ENCODE results near the gene ZSWIM5. TPM values are rescaled to one million over a fixed set of nuclear protein-coding genes. Genes with fewer than 3 reads are reported as not detected.

Gene ZSWIM5
- total RNA-seq, 2 experiments from 2014 or later = 0.80 to 1.1 TPM

GRCh38 chr1:45043094-45043493, 163.3 kb downstream of the ZSWIM5 start:
- POLR2A ChIA-PET = no interaction called here
- CTCF ChIA-PET = no interaction called here

- POLR2A ChIA-PET = no interaction called here
- CTCF ChIA-PET = no interaction called here
Measured at GRCh38 chr1:45040297-45040696, 166.1 kb downstream of the ZSWIM5 start.

- ChIA-PET POLR2A (no interaction called here), CTCF (no interaction called here)
Measured at GRCh38 chr1:45038661-45039364, 167.6 kb downstream of the ZSWIM5 start.

DNA sequence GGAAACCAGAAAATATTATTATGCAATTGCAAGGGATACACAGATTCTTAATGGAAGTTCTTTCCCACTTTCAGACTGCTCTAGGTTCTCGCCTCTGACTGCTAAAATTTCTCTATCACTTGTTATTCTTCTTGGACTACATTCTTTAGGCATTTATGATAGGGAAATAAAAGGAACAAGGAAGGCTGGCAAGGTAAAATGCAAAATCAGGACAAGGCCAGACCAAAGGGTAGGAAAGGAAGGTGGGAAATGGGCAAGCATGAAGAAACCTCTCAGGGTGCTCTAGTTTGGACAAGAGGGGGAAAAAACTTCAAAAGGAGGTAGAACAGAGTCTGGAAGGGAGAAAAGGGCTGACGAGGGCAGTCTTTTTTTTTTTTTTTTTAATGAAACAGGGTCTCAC, 168.2 kb downstream of the ZSWIM5 start:
- CTCF ChIA-PET = no interaction called here
- POLR2A ChIA-PET = no interaction called here

GRCh38 chr1:45037456-45037855, 168.9 kb downstream of the ZSWIM5 start:
- CTCF ChIA-PET = no interaction called here
- POLR2A ChIA-PET = no interaction called here

DNA sequence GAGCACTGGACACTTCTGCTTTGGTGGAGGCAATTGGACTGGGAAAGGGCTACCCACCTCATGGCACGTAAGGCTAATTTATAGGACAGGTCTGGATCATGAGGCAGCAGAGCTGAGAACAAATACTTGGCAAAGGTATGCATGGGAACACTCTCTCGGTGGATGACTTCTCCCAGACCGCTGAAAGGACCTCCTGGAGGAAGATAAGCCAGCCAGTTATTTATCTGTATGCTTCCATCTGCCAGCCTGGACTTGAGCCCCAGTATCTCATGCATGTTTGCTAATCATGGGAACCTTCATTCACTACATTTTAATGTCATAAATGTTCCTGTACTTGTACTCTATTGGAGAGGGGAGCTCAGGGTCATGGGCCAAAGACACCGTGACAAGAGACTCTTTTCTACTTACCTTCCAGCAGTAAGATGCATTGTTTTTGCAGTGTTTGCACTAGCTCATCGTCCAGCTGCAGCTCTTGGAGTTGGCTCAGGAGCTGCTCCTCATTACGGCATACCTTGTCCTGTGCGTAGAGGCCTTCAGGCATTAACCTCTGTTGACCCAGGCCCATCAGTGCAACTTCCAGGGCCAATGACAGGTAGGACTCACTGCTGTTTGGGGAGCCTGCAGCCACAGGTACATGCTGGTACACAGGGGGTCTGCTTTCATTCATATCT, 170.6 kb downstream of the ZSWIM5 start:
- CTCF ChIA-PET = interaction anchor here (1.4 kb wide), 1 partner anchor 21 kb away, joined by 3 read pairs; no protein-coding TSS in a partner anchor
- POLR2A ChIA-PET = no interaction called here

- CTCF ChIA-PET = no interaction called here
Measured at GRCh38 chr1:45033356-45033755, 173.0 kb downstream of the ZSWIM5 start.

GRCh38 chr1:45032837-45033236, 173.6 kb downstream of the ZSWIM5 start:
- ChIA-PET CTCF (no interaction called here), POLR2A (no interaction called here)

More at GRCh38 chr1:45033356-45033755, 173.0 kb downstream of the ZSWIM5 start:
- POLR2A ChIA-PET = no interaction called here

- ChIA-PET POLR2A (no interaction called here), CTCF (interaction anchor here (0.9 kb wide), 1 partner anchor 273 kb away, joined by 3 read pairs; no protein-coding TSS in a partner anchor)
Measured at GRCh38 chr1:45026446-45026845, 180.0 kb downstream of the ZSWIM5 start.

DNA sequence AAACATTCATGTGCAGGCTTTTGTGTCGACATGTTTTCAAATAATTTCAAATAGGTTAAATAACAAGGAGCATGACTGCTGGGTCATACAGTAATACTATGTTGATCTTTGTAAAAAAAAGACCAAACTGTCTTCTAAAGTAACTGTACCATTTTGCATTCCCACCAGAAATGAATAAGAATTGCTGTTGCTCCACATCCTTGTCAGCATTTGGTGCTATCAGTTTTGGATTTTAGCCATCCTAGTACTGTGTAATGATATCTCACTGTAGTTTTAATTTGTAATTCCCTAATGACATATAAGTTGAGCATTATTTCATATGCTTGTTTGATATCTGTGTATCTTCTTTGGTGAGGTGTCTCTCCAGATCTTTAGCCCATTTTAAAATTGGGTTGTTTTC, 182.7 kb downstream of the ZSWIM5 start:
- ChIA-PET POLR2A (no interaction called here), CTCF (no interaction called here)

DNA sequence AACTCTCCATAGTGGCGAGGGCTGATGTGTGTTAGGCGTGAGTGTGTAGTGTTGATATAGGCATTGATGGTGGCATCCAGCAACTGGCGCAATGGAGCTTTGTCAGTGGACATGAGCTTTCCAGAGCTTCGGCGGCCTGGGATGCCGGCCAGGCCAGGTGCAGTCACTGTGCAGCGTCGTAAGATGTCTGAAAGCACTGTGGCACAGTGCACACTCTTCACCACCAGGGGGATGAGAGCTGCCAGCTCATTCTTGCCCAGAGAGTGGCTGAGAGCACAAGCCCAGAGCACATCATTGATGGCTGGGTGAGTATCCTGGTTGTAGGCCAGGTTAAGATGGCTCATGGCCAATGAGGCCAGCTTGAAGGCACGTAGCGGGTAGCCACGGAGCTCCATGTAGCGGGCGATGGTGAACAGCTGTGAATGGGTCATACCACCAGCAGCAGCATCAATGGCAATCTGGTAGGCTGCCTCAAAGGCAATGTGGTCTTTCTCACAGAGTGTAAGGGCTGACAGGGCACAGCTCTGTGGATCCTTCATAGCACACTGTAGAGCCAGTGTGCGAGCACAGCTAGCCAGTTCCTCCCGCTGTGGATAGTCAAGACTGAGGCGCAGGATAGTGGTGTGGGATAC, 187.7 kb downstream of the ZSWIM5 start:
- CTCF ChIA-PET = interaction anchor here (0.7 to 6.8 kb wide), 6 partner anchors 9 to 281 kb away, joined by 3 to 61 read pairs (median 3); no protein-coding TSS in a partner anchor
- POLR2A ChIA-PET = no interaction called here

DNA sequence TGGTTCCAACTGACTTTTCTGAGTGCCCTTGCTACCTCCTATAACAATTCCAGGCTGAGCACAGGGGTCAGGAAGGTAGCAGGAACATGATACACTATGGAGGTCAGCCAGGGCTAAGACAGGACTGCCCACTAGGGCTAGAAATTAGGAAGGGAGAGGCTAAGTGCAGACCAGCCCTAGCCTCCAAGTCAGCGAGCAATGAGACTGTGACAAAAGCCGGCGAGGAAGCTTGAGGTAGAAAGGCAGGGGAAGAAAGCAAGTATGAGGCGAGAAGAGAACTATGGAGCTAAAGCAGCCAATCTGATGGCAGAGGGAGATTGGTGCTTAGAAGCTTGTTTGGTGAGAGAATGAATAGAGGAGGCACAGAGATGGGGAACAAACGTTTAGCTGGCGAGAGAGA, 189.6 kb downstream of the ZSWIM5 start:
- POLR2A ChIA-PET = interaction anchor here (0.7 kb wide), 1 partner anchor 323 kb away, joined by 3 read pairs; the partner anchor contains the start of genes MUTYH and TOE1

GRCh38 chr1:45016090-45016697, 190.2 kb downstream of the ZSWIM5 start:
- CTCF ChIA-PET = interaction anchor here (6.8 kb wide), 1 partner anchor 284 kb away, joined by 61 read pairs; no protein-coding TSS in a partner anchor
- POLR2A ChIA-PET = interaction anchor here (0.7 to 0.8 kb wide), 2 partner anchors 287 to 324 kb away, joined by 3 read pairs; partner anchors contain the start of genes MUTYH and TOE1

More for the DNA sequence above, 189.6 kb downstream of the ZSWIM5 start:
- CTCF ChIA-PET = interaction anchor here (0.6 to 6.8 kb wide), 2 partner anchors 81 to 283 kb away, joined by 4 to 61 read pairs; no protein-coding TSS in a partner anchor

DNA sequence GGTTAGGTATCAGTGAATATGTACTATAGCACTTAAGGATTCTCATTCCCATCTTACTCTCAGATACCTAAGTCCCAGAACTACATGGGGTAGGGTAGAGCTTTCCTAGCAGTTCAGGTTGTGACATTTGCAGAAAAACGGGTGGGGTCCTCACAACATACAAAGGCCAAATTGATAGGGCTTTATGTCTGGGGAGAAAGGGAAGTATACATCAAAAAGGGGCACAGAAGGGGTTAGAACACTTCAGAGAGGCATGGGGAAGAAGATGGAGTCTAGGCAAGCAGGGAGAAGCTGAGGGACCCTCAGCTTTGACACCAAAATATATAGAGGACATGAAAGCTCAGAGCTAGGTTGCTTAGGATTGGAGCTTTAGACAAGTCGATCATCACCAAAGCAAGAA, 190.7 kb downstream of the ZSWIM5 start:
- ChIA-PET POLR2A (interaction anchor here (0.8 kb wide), 1 partner anchor 288 kb away, joined by 3 read pairs; no protein-coding TSS in a partner anchor), CTCF (interaction anchor here (6.8 kb wide), 1 partner anchor 284 kb away, joined by 61 read pairs; no protein-coding TSS in a partner anchor)

DNA sequence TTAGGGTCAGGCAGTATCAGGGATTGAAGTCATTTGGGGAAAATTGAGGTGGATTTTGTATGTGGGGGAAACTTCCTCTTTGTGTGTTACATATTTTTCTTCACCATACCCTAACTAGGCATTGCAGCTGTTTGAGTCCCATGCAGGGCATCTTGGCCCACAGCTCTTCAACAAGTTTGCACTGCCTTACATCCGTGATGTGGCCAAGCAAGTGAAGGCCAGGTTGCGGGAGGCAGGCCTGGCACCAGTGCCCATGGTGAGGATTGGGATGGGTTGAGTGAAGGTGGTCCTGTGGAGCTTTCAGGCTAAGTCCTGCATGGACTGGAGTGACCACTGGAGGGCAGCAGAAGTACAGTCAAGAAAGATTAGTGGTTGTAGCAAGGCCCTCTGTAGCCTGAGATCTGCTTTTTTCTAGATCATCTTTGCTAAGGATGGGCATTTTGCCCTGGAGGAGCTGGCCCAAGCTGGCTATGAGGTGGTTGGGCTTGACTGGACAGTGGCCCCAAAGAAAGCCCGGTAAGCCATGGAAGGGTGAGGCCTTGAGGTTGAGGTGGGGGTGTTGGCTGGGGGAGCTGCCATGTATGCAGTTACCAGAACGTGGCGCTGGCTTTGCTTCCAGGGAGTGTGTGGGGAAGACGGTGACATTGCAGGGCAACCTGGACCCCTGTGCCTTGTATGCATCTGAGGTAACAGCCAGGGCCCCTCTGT, 191.9 kb downstream of the ZSWIM5 start:
- POLR2A ChIA-PET = interaction anchor here (0.6 to 1.1 kb wide), 2 partner anchors 326 to 1326 kb away, joined by 3 to 4 read pairs; no protein-coding TSS in a partner anchor
- CTCF ChIA-PET = interaction anchor here (0.6 to 6.1 kb wide), 19 partner anchors 16 to 479 kb away, joined by 3 to 119 read pairs (median 3); partner anchors contain the start of genes EIF2B3, HPDL and TOE1

DNA sequence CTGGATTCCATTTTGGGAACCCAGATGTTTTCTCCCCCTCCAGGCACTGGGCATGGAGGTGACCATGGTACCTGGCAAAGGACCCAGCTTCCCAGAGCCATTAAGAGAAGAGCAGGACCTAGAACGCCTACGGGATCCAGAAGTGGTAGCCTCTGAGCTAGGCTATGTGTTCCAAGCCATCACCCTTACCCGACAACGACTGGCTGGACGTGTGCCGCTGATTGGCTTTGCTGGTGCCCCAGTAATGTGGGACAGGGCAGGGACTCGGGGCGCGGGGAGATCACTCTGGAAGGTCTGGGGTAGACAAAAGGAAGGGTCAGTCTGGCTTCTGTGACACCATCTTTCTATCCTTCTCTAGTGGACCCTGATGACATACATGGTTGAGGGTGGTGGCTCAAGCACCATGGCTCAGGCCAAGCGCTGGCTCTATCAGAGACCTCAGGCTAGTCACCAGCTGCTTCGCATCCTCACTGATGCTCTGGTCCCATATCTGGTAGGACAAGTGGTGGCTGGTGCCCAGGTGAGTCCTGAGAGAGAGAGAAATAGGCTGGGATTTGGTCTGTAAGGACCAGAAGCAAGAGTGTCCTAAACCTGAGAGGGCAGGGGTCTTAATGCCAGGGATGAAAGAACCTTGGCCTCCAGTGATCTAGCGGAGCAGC, 192.7 kb downstream of the ZSWIM5 start:
- POLR2A ChIA-PET = interaction anchor here (1.1 to 3.9 kb wide), 4 partner anchors 290 to 327 kb away, joined by 3 to 28 read pairs (median 16); partner anchors contain the start of genes HPDL, MUTYH and TOE1

GRCh38 chr1:45012639-45013278, 193.6 kb downstream of the ZSWIM5 start:
- ChIA-PET POLR2A (interaction anchor here (0.6 to 3.9 kb wide), 16 partner anchors 26 to 509 kb away, joined by 3 to 29 read pairs (median 6); partner anchors contain the start of genes EIF2B3, HPDL, MUTYH and PLK3), CTCF (interaction anchor here (0.6 to 6.1 kb wide), 7 partner anchors 27 to 327 kb away, joined by 3 to 119 read pairs (median 4); partner anchors contain the start of genes BEST4, EIF2B3, HPDL and TOE1)

More for the DNA sequence above, 192.7 kb downstream of the ZSWIM5 start:
- CTCF ChIA-PET = interaction anchor here (0.6 to 6.1 kb wide), 18 partner anchors 17 to 870 kb away, joined by 3 to 119 read pairs (median 3); partner anchors contain the start of genes EIF2B3, HPDL and TOE1
